Left lung (tissue), 10 donors: Measurements from ENCODE around the gene RBBP8. TPM values are rescaled to one million over a fixed set of nuclear protein-coding genes. Genes with fewer than 3 reads are reported as not detected.

Source experiments
- ATAC-seq: fragments of 200-7000 bp; cut with Tn5 transposase; one replicate; pipeline ENCODE4 v1.9.1; 2020; ENCODE audit warnings: moderate library complexity
- DNase-seq, 4 donors: peaks; one replicate each; pipeline ENCODE4 v3.0.0-alpha.2; 2013 to 2020
- H3K27ac ChIP-seq, 2 donors: fragments of 200-600 bp; sonication (generic) in 1 of 2; one replicate each; pipeline versions ENCODE4 v1.5.0 to v1.8.0; 2020 to 2021
- H3K27me3 ChIP-seq, 2 donors: fragments of 200-600 bp; sonication (generic) in 1 of 2; one replicate each; pipeline versions ENCODE4 v1.5.0 to v1.8.0; 2020 to 2021
- H3K36me3 ChIP-seq, 2 donors: fragments of 200-600 bp; sonication (generic) in 1 of 2; one replicate each; pipeline versions ENCODE4 v1.5.0 to v1.8.0; 2020 to 2021
- H3K4me1 ChIP-seq, 2 donors: fragments of 200-600 bp; one replicate each; pipeline ENCODE4 v1.8.0; 2021
- H3K4me3 ChIP-seq, 2 donors: fragments of 200-600 bp; sonication (generic) in 1 of 2; one replicate each; pipeline versions ENCODE4 v1.5.0 to v1.8.0; 2020 to 2021; ENCODE audit warnings: mild to moderate bottlenecking in 1 of 2
- H3K9me3 ChIP-seq, 2 donors: fragments of 200-600 bp; sonication (generic) in 1 of 2; one replicate each; pipeline versions ENCODE4 v1.5.0 to v1.8.0; 2020 to 2021
- intact Hi-C, 2 donors: fragments of 100-400 bp; cut with DNase I; formaldehyde crosslinking; loops; one replicate each; pipeline versions ENCODE4 v1.11.2 to v1.14.2; 2022
- polyA plus RNA-seq, 6 donors: library from polyadenylated mRNA; unstranded; fragments of 120-200 nt; gene quantifications; one replicate each; pipeline ENCODE4 v1.2.1, GENCODE V29; 2013; ENCODE audit not compliant: insufficient read length in 6 of 6
- total RNA-seq, 2 donors: library from RNA; stranded (reverse); fragmentation: NEBNext Ultra II Directional; extraction: Animal tissue kit (Norgen Biotek cat#: 25700); gene quantifications; one replicate each; pipeline ENCODE4 v1.2.1, GENCODE V29; 2021
- TF ChIP-seq, protein P1 (sequence below), 2 donors: fragments of 200-600 bp; sonication (generic) in 1 of 2; IDR thresholded peaks; one replicate each; pipeline versions ENCODE4 v1.5.0 to v1.8.0; 2021; ENCODE audit warnings: antibody characterized with exemption in 2 of 2
- donor health status: DM: no; HTN: yes; CAD: no.
- donor health status: DM: no; HTN: no; CAD: no.

RBBP8 gene
- total and polyA plus RNA-seq, 8 donors: 24.6 to 47.7 (median 31.3) TPM

DNA sequence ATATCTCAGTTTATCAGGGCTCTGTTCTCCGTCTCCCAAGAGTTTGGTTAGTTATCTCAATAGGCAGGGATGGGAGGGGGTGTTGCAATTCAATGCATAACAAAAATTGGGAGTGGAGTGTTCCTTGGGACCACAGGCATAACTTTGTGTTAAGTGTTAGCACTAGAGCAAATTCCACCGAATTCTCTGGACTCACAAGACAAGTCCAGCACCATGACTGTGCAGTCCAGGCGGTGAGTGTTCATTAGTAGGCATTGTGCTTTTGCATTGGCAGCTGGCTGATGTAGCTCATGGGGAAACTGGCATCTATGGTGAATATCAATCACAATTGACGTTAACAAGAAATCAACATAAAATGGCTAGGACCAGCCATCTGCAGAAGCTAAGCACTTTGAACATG, 123.2 kb downstream of the RBBP8 start:
- Histone ChIP-seq H3K9me3 (no peaks in the 10 kb centered on the region), H3K36me3 (no peaks in the 10 kb centered on the region), H3K27me3 (no peaks in the 10 kb centered on the region), H3K27ac (no peak overlapping the region), H3K4me1 (peaks cover 0 to 3% of the 10 kb centered on the region in 2 donors), H3K4me3 (no peak overlapping the region)
- TF ChIP-seq, protein P1, sequence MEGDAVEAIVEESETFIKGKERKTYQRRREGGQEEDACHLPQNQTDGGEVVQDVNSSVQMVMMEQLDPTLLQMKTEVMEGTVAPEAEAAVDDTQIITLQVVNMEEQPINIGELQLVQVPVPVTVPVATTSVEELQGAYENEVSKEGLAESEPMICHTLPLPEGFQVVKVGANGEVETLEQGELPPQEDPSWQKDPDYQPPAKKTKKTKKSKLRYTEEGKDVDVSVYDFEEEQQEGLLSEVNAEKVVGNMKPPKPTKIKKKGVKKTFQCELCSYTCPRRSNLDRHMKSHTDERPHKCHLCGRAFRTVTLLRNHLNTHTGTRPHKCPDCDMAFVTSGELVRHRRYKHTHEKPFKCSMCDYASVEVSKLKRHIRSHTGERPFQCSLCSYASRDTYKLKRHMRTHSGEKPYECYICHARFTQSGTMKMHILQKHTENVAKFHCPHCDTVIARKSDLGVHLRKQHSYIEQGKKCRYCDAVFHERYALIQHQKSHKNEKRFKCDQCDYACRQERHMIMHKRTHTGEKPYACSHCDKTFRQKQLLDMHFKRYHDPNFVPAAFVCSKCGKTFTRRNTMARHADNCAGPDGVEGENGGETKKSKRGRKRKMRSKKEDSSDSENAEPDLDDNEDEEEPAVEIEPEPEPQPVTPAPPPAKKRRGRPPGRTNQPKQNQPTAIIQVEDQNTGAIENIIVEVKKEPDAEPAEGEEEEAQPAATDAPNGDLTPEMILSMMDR (IDR thresholded peaks at IDR 0.05): no peak
- intact Hi-C loops: no loop called here
- DNase-seq (no peak), ATAC-seq (peak; percentile 65)

DNA sequence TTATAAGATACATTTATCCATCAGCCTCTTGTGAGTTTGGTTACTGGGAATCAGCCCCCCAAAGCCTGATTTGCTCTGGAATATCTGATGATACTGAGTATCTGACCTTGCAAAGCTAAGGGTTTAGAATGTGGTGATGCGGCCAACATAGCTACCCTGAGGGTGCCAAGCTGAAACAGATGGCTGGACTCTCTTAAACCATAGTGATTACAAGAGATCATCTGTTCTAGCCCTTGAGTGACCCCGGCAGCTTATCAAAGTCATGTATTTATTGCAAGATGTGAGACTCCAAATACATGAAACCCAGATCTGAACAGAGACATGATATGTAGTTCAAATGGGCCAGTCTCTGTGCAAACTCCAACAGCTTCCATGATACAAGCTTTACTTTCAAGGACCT, 124.0 kb downstream of the RBBP8 start:
- no peak overlapping the region for H3K27ac ChIP-seq
- intact Hi-C loops: no loop called here
- TF ChIP-seq, protein P1 (IDR thresholded peaks at IDR 0.05): no peak
- ATAC-seq (no peak), DNase-seq (no peak)
- no peaks in the 10 kb centered on the region for H3K36me3 ChIP-seq
- H3K4me3 ChIP-seq: no peak overlapping the region
- H3K4me1 ChIP-seq: peaks cover 0 to 3% of the 10 kb centered on the region in 2 donors
- no peaks in the 10 kb centered on the region for H3K9me3 ChIP-seq
- no peaks in the 10 kb centered on the region for H3K27me3 ChIP-seq

DNA sequence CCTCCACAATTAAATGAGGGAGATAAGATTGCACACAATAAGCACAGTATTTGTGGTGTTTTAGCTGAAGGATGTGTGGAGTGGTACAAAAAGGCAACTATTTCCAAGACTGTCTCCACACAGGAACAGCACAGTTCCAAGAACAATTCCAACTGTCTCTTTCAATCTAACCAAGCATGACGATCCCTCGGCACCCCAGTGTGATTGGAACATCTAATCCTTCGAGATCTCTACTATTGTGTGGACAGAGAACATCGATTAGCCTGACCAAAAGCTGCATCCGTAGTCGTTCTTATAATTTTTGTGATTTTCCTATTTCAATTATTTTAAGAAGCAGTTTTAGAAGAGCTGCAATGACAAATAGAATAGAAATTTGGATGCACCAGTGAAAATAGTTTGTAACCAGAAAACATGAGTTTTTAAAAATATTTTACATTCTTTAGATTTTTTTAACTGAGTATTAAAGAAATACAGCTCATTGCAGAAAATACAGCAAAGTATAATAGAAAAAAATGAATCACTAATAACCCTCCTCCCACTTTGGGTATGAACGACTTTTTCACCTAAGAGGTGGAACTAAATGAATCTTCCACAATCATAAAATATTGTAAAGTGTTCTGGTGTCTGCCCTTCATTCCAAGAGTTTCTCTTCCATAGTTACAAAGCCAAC, 125.8 kb downstream of the RBBP8 start:
- no peaks in the 10 kb centered on the region for H3K36me3 ChIP-seq
- H3K27me3 ChIP-seq: no peaks in the 10 kb centered on the region
- no peaks in the 10 kb centered on the region for H3K4me1 ChIP-seq
- ATAC-seq (no peak), DNase-seq (no peak)
- H3K27ac ChIP-seq: no peak overlapping the region
- no peak overlapping the region for H3K4me3 ChIP-seq
- intact Hi-C loops: no loop called here
- TF ChIP-seq, protein P1 (IDR thresholded peaks at IDR 0.05): no peak
- peaks cover 0 to 4% of the 10 kb centered on the region in 2 donors for H3K9me3 ChIP-seq

DNA sequence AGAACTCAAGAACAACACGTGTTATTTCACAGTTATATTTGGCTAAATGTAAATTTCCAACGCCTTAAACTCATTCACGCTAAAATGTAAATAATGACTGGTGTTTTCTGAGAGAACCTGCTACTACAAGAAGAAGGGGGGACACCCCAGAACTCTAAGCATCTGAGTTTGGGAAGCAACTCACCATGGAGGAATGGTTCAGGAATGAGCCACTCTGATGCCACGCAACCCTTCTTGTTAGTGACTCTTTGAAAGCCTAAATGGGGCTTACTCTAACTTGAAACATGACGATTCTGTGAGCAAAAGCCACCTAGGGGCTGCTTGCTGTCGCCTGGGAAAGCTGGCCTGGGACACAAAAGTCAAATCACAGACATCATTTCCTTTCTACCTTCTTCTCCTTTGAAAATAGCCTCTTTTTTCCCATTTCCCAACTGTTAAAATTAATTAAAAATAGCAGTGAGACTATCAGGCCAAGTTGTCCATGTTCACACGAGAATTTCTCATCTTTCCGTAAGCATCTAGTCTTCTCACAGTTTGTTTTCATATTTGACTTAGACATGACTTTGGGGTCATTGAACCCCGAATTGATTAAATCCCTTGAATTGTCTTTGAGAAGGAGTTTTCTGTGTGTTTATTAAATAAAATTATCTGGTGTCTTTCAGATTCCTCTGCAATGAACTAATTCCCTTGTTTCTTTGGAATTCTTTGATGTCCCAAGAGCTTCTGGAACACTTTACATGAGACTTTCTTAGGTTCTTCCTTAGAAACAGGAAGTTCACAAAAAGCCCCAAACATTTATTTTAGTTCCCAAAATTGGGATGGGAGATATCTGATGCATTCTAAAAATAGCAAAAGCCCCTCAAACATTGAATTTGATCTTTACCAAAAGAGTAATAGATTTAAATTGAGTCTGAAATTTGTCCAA, 126.7 kb downstream of the RBBP8 start:
- TF ChIP-seq, protein P1 (IDR thresholded peaks at IDR 0.05): no peak
- no peaks in the 10 kb centered on the region for H3K36me3 ChIP-seq
- DNase-seq (no peak), ATAC-seq (no peak)
- no peak overlapping the region for H3K27ac ChIP-seq
- H3K4me3 ChIP-seq: no peak overlapping the region
- intact Hi-C loops: no loop called here
- H3K9me3 ChIP-seq: peaks cover 0 to 6% of the 10 kb centered on the region in 2 donors
- H3K27me3 ChIP-seq: no peaks in the 10 kb centered on the region
- H3K4me1 ChIP-seq: no peaks in the 10 kb centered on the region

DNA sequence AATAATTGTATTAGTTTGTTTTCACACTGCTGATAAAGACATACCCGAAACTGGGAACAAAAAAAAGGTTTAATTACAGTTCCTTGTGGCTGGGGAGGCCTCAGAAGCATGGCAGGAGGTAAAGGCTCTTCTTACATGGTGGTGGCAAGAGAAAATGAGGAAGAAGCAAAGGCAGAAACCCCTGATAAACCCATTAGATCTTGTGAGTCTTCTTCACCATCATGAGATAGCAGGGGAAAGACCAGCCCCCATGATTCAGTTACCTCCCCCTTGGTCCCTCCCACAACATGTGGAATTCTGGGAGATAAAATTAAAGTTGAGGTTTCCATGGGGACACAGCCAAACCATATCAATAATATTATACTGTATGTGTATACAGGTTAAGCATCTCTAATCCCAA, 128.9 kb downstream of the RBBP8 start:
- H3K4me1 ChIP-seq: no peaks in the 10 kb centered on the region
- intact Hi-C loops: no loop called here
- TF ChIP-seq, protein P1 (IDR thresholded peaks at IDR 0.05): no peak

More for the DNA sequence above, 128.9 kb downstream of the RBBP8 start:
- Histone ChIP-seq H3K9me3 (peaks cover 0 to 6% of the 10 kb centered on the region in 2 donors), H3K27ac (no peak overlapping the region), H3K27me3 (no peaks in the 10 kb centered on the region), H3K36me3 (no peaks in the 10 kb centered on the region), H3K4me3 (no peak overlapping the region)
- DNase-seq (no peak), ATAC-seq (no peak)
